ENCODE measurements around the gene SLC13A3.

Gene SLC13A3

GRCh38 chr20:46689082-46689753 lies 38.0 kb upstream of the SLC13A3 start, which contains the start of gene TP53RK:
TSS of gene TP53RK (minus strand) at chr20:46689444. CDS start at chr20:46689414, 30 bp downstream.
- H3K18ac ChIP-seq (ENCODE audit: low read depth in 1 of 2, low read length in 2 of 2) = peak within 1 kb of the TSS; percentile 79 to 98
- H3K36me3 ChIP-seq (ENCODE audit: control insufficient read depth in 1 of 2, insufficient read depth in 2 of 2, low read depth in 1 of 2, low read length in 2 of 2) = peaks cover 0 to 22% of the 10 kb centered on the region in 2 experiments
- H4K8ac ChIP-seq (ENCODE audit: low read length) = peak within 1 kb of the TSS; percentile 99
- H4K91ac ChIP-seq (ENCODE audit: low read length) = peak within 1 kb of the TSS; percentile 85
- H3K27ac ChIP-seq (ENCODE audit: low read length, poor library complexity, severe bottlenecking) = peak within 1 kb of the TSS; percentile 91
- peak within 1 kb of the TSS; percentile 75 to 95 for H3K4ac ChIP-seq (ENCODE audit: low read depth in 1 of 2, low read length in 2 of 2)
- peak within 1 kb of the TSS in 1 of 2 experiments; percentile 82 for H2BK12ac ChIP-seq (ENCODE audit: low read length in 2 of 2)
- peak within 1 kb of the TSS; percentile 72 for H2AK5ac ChIP-seq (ENCODE audit: low read length, severe bottlenecking)
- H3K4me2 ChIP-seq (ENCODE audit: low read length, poor library complexity, severe bottlenecking) = peak within 1 kb of the TSS; percentile 63
- H2BK15ac ChIP-seq (ENCODE audit: low read depth, poor library complexity, severe bottlenecking) = peak within 1 kb of the TSS; percentile 93
- peak within 1 kb of the TSS; percentile 93 for H3K4me3 ChIP-seq (ENCODE audit: insufficient read depth in 1 of 2, low read depth in 1 of 2, low read length in 2 of 2)
- peak within 1 kb of the TSS; percentile 90 to 97 for H3K14ac ChIP-seq (ENCODE audit: low read length in 2 of 2)
- peaks cover 6% of the 10 kb centered on the region for H3K79me1 ChIP-seq (replicated peaks; ENCODE audit: low read length, poor library complexity, severe bottlenecking)
- no peaks in the 10 kb centered on the region for H3K9me3 ChIP-seq (ENCODE audit: control insufficient read depth, low read length)
- peak; percentile 100 for DNase-seq
- H3K23ac ChIP-seq (ENCODE audit: low read length in 2 of 2) = peak within 1 kb of the TSS; percentile 10 to 54
- H3K4me1 ChIP-seq (ENCODE audit: control insufficient read depth, insufficient read depth, low read depth, low read length) = peaks cover 4% of the 10 kb centered on the region
- under 1% methylated on average over 71 of the region's 71 CpGs for WGBS
- peak within 1 kb of the TSS; percentile 88 for H2BK120ac ChIP-seq (ENCODE audit: low read depth, low read length)
- H2BK5ac ChIP-seq (ENCODE audit: low read depth, low read length, poor library complexity, severe bottlenecking) = peak within 1 kb of the TSS; percentile 94
- no peaks in the 10 kb centered on the region for H3K27me3 ChIP-seq (ENCODE audit: control insufficient read depth in 1 of 2, insufficient read depth in 1 of 2, low read length in 2 of 2)
- H3K9ac ChIP-seq (ENCODE audit: low read length) = peak within 1 kb of the TSS; percentile 95
- H2AFZ ChIP-seq (ENCODE audit: low read depth, low read length) = no peak within 1 kb of the TSS

GRCh38 chr20:46688151-46689081 lies 37.2 kb upstream of the SLC13A3 start:
- H3K23ac ChIP-seq (ENCODE audit: low read length in 2 of 2) = peak overlapping the region in 1 of 2 experiments; percentile 54
- H3K27me3 ChIP-seq (ENCODE audit: control insufficient read depth in 1 of 2, insufficient read depth in 1 of 2, low read length in 2 of 2) = no peaks in the 10 kb centered on the region
- H3K79me1 ChIP-seq (replicated peaks; ENCODE audit: low read length, poor library complexity, severe bottlenecking) = peaks cover 11% of the 10 kb centered on the region
- peak overlapping the region; percentile 75 to 95 for H3K4ac ChIP-seq (ENCODE audit: low read depth in 1 of 2, low read length in 2 of 2)
- H4K8ac ChIP-seq (ENCODE audit: low read length) = peak overlapping the region; percentile 99
- H3K9me3 ChIP-seq (ENCODE audit: control insufficient read depth, low read length) = no peaks in the 10 kb centered on the region
- peak overlapping the region; percentile 76 for H3K27ac ChIP-seq (ENCODE audit: low read length, poor library complexity, severe bottlenecking)
- H3K18ac ChIP-seq (ENCODE audit: low read depth in 1 of 2, low read length in 2 of 2) = peak overlapping the region; percentile 79 to 98
- peak; percentile 77 for DNase-seq
- H3K14ac ChIP-seq (ENCODE audit: low read length in 2 of 2) = peak overlapping the region; percentile 90 to 97
- peaks cover 4% of the 10 kb centered on the region for H3K4me1 ChIP-seq (ENCODE audit: control insufficient read depth, insufficient read depth, low read depth, low read length)
- peak overlapping the region; percentile 53 for H3K4me2 ChIP-seq (ENCODE audit: low read length, poor library complexity, severe bottlenecking)
- H2BK15ac ChIP-seq (ENCODE audit: low read depth, poor library complexity, severe bottlenecking) = peak overlapping the region; percentile 93
- H4K91ac ChIP-seq (ENCODE audit: low read length) = peak overlapping the region; percentile 85
- 10% methylated on average over 19 of the region's 20 CpGs for WGBS
- peak overlapping the region; percentile 95 for H3K9ac ChIP-seq (ENCODE audit: low read length)
- H2AK5ac ChIP-seq (ENCODE audit: low read length, severe bottlenecking) = peak overlapping the region; percentile 72
- H2BK12ac ChIP-seq (ENCODE audit: low read length in 2 of 2) = peak overlapping the region in 1 of 2 experiments; percentile 82
- peaks cover 5 to 22% of the 10 kb centered on the region in 2 experiments for H3K36me3 ChIP-seq (ENCODE audit: control insufficient read depth in 1 of 2, insufficient read depth in 2 of 2, low read depth in 1 of 2, low read length in 2 of 2)
- H2AFZ ChIP-seq (ENCODE audit: low read depth, low read length) = no peak overlapping the region
- H2BK5ac ChIP-seq (ENCODE audit: low read depth, low read length, poor library complexity, severe bottlenecking) = peak overlapping the region; percentile 94
- peak overlapping the region; percentile 93 for H3K4me3 ChIP-seq (ENCODE audit: insufficient read depth in 1 of 2, low read depth in 1 of 2, low read length in 2 of 2)
- H2BK120ac ChIP-seq (ENCODE audit: low read depth, low read length) = peak overlapping the region; percentile 88

- Histone ChIP-seq H3K14ac (ENCODE audit: low read length in 2 of 2) (no peak overlapping the region), H3K36me3 (ENCODE audit: control insufficient read depth in 1 of 2, insufficient read depth in 2 of 2, low read depth in 1 of 2, low read length in 2 of 2) (peaks cover 12 to 36% of the 10 kb centered on the region in 2 experiments), H3K27me3 (ENCODE audit: control insufficient read depth in 1 of 2, insufficient read depth in 1 of 2, low read length in 2 of 2) (no peaks in the 10 kb centered on the region), H2AFZ (ENCODE audit: low read depth, low read length) (no peak overlapping the region), H3K9me3 (ENCODE audit: control insufficient read depth, low read length) (no peaks in the 10 kb centered on the region), H4K91ac (ENCODE audit: low read length) (no peak overlapping the region), H3K4me2 (ENCODE audit: low read length, poor library complexity, severe bottlenecking) (no peak overlapping the region), H3K4ac (ENCODE audit: low read depth in 1 of 2, low read length in 2 of 2) (no peak overlapping the region), H3K9ac (ENCODE audit: low read length) (peak overlapping the region; percentile 90), H2BK15ac (ENCODE audit: low read depth, poor library complexity, severe bottlenecking) (no peak overlapping the region), H3K4me1 (ENCODE audit: control insufficient read depth, insufficient read depth, low read depth, low read length) (peaks cover 4% of the 10 kb centered on the region), H2BK5ac (ENCODE audit: low read depth, low read length, poor library complexity, severe bottlenecking) (no peak overlapping the region), H3K4me3 (ENCODE audit: insufficient read depth in 1 of 2, low read depth in 1 of 2, low read length in 2 of 2) (peak overlapping the region in 1 of 2 experiments; percentile 77), H3K18ac (ENCODE audit: low read depth in 1 of 2, low read length in 2 of 2) (peak overlapping the region in 1 of 2 experiments; percentile 43), H3K27ac (ENCODE audit: low read length, poor library complexity, severe bottlenecking) (peak overlapping the region; percentile 36), H2BK12ac (ENCODE audit: low read length in 2 of 2) (peak overlapping the region in 1 of 2 experiments; percentile 32), H2BK120ac (ENCODE audit: low read depth, low read length) (no peak overlapping the region), H3K79me1 (replicated peaks; ENCODE audit: low read length, poor library complexity, severe bottlenecking) (peaks cover 31% of the 10 kb centered on the region), H4K8ac (ENCODE audit: low read length) (no peak overlapping the region), H2AK5ac (ENCODE audit: low read length, severe bottlenecking) (no peak overlapping the region), H3K23ac (ENCODE audit: low read length in 2 of 2) (no peak overlapping the region)
- 29% methylated on average over 21 of the region's 23 CpGs for WGBS
- peak; percentile 62 for DNase-seq
Observed at GRCh38 chr20:46683939-46684750, 32.9 kb upstream of the SLC13A3 start.
